ENCODE data around the gene AHDC1.

AHDC1 gene

DNA sequence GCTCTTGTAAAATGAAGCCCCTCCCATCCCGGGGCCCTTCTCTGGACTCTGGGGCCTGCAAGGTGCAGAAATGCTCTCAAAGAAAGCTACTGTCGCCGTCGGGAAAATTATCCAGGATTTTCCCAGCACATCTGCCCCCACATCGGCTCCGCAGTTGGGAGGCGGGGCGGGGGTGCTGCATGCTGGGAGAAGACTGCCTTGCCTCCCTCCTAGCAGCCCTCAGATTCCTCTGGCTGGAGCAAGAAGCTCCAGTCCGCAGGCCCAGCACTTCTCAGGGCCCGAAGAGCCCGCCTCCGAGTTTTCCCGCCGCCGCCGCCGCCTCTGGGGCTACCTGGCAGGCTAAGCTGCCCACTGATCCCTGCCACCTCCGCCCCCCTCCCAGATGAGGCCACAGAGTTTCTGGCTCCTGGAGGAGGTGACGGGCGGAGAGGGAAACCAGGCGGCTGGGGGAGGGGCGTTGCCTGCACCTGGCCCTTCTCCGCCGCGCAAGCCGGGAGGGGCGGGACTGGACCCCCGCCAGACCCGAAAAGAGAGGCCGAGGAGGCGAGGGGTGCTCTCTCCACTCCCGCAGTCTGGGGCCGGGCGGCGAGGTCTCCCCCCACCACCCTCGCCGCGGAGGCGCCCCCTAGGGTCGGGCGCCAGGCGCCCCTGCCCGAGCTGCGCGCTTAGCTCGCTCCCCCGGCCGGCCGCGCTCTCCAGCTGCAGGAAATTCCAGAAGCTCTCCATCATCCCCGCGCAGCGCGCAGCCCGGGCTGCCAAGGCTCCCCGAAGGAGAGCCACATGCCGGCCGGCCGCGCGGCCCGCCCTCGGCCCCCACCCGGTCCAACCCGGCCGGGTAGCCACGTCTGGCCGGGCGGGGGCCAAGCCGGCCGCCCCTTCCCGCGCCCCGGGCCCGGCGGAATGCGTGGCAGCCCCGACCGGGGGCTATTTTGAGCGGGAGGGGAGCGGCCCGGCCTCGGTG is 28.8 kb downstream of the AHDC1 start:
- DNase-seq = no peak

DNA sequence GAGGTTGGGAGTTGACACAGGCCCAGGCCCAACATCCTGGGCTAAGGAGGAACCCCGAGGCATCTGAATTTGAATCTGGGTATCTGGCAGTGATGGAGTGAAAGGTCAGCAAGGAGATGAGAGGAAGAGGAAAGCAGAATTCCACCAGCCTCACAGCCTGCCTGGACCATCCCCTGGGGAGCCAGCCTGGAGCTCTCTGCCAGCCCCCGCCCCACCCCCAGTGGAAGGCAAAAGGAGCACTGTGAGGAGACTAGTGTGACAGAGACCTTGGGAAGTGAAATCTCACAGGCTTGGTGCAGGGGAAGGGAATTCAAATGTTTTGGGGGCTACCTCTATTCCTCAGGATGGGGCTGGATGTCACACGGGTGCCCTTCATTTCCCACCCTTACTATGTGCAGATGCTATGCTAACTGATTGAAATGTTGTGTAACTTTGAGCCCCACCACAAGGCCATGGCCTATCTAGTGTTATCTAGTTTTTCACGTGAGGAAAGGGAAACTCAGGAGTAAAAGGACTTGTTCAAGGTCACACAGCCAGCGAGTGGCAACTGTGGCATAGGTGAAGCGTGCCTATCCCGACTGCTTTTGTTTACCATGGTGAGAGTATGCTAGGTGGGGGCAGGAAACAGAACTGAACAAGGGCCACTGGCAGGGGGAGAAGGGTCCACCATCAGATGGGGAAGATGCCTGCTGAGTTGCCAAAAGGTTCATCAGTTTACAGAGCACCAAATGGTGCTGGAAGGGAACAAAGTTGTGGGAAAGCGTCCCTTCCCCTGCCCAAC is 29.8 kb downstream of the AHDC1 start:
- DNase-seq = no peak

DNA sequence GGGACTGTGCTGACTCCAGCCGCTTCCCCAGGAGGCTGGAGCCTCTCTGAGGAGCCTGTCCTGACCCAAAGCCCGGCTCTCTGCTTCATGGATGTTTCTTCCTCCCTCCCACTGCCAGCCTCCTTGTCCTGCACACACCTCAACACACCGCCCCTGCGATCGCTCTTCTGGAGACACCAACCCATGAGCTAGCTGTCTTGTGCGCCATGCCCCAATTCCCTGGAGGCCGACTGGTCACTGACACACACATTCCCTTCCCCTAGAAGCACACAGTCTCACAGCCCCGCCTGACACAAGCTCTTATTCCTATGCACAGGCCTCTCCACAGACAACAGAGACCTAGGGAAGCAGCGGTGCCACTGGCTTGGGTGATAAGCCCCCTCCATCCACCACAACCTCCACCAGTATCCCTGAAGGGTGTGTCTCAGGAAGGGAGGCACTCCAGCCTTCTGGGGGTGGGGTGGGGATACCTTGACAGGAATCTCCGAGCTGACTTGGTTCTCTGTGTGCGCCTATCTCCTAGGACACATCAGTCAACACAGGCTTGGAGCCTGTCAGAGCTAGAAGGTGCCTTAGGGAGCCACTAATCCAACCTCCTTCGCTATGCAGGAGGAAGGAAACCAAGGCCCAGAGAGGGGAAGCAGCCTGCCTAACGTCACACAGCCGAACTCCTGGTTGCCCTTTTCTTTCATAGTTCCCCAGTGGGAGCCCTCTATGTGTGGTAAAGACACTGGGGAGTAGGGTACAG is 31.1 kb downstream of the AHDC1 start:
- no peak for DNase-seq

DNA sequence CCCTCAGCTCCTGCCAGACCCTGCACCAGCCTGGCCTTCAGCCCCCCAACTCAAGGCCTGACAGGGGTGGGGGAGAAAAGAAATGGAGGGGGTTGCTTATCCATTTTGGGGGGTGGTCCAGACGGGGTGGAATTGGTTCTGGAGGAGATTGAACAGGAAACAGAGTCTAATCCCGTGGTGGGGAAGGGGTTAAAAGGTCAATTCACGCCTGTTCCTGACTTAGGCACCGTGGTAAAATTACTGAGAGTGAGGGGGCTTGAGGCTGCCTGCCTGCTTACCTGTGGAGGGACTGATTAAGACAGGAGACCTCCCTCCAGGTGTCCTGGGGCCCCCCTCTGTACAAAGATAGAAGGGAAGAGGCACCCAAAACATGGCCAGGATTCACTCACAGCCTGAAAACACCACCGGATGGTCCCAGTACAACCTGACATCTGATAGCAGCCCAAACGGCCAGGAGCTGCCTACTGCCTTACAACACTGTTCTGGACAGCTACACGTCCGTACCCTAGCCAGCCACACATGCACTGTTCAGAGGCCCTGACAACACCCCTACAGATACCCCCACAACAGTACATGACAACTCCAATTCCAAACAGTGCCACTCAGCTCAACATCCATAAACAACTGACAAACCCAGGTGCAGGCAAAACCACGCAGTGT is 31.8 kb downstream of the AHDC1 start:
- no peak for DNase-seq

DNA sequence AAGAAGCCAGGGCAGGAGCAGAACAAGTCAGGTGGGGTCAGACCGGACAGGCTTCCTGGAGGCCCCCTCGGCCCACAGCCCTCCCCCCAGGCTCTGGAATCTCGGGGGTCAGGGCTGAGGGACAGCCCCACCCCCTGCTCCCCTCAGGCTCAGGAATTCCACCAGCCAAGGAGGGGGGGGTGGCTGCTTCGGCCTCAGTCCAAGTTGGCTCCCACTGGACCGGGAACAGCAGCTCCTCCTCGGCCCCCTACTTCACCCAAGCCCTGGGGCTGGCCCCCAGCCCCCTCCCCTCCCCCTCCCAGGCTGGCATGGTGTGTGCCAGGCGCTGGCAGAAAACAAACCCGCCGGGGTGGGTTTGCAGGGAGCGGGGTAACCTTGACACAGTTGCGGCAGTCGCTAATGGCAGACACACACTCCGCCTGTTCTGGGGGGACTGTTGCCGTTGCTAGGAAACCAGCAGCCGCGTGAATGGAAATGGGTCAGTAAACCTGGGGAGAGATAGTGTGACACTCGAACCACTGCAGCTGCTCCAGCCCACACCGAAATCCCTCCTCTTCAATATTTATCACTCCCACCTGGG is 32.4 kb downstream of the AHDC1 start:
- DNase-seq = no peak

DNA sequence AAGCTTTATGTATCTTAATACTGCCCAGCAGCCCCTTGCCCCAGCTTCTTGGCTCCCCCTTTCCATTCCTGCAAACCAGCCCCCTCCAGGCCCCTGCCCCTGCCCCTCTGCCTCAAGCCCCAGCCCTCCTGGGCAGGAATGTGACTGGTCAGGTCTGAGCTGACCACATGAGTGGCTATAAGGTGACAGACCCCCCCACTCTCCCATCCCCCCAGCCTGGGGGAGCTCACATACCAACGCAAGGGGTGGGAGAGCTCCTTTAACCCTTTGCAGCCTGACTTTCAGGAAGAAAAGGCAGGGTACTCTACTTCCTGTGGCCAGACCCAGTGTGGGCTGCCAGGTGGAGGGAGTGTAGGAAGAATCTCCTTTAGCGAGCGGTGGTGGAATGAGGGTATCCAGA is 33.2 kb downstream of the AHDC1 start:
- DNase-seq = no peak

DNA sequence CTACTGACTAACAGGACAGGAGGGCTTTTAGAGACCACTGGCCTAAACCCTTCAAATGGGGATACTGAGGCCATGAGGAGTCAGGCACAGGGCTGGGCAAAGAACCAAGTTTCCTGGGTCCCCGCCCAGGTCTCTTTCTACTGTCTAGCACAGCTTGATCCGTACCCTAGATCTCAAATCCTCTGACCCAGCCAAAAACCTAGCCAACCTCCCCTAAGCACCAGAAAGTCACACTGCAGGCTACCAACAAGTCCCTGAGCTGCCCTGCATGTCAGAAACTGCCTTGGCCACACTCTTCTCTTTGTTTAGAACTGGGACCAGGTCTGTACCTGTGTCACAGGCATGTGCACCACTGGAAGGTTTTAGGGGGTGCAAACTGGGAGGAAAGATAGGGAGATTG is 33.6 kb downstream of the AHDC1 start:
- DNase-seq = no peak

DNA sequence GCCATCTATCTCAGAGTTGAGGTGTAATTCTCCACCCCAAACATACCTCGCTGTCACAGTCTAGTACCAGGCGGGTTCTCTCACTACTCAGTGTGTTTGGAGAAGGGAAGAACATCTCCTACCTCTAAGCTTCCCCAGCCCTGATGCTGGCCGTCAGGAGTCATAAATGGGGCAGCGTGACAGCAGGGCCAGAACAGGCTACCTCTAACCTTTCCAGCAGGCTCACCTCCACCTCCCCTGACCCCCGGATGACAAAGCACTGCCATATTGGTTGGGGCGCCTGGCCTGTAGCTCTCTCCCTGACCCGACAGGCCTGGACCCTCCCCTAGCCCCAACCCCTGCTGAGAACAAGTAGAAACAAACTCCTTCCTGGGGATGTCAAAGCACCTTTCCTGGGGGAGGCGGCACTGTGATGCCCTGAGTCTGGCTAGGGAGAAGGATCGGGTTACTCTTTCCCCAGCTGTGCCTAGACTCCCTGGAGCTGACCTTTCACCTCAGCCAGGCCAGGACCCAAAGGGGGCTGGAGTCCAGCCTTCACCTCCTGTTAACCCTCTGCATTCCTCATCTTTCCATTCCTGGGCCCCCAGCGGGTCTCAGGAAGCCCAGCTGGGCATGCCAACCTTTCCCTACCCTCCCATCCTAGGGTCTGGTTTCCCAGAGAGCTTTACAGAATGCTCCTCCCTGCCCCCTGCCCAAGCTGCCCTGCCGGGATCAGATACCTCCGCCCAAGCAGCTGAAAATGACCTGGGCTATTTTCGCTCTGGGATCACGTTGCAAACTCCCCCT is 34.2 kb downstream of the AHDC1 start:
- DNase-seq = no peak

DNA sequence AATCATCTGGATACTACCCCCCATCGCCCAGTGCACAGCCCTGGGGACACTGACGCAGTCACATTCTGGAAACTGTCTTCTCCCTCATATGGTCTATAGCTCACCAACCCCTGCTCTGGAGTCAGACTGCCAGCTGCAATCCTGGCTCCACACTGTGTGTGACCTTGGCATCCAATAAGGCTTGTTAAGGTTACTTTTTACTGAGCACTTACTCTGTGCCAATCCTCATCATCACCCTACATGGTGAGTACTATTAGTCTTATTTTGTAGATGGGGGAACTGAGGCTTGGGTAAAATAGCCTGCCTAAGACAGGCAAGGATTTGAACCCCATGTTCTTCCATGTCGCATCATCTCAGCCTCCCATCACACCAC is 34.9 kb downstream of the AHDC1 start:
- DNase-seq = no peak

DNA sequence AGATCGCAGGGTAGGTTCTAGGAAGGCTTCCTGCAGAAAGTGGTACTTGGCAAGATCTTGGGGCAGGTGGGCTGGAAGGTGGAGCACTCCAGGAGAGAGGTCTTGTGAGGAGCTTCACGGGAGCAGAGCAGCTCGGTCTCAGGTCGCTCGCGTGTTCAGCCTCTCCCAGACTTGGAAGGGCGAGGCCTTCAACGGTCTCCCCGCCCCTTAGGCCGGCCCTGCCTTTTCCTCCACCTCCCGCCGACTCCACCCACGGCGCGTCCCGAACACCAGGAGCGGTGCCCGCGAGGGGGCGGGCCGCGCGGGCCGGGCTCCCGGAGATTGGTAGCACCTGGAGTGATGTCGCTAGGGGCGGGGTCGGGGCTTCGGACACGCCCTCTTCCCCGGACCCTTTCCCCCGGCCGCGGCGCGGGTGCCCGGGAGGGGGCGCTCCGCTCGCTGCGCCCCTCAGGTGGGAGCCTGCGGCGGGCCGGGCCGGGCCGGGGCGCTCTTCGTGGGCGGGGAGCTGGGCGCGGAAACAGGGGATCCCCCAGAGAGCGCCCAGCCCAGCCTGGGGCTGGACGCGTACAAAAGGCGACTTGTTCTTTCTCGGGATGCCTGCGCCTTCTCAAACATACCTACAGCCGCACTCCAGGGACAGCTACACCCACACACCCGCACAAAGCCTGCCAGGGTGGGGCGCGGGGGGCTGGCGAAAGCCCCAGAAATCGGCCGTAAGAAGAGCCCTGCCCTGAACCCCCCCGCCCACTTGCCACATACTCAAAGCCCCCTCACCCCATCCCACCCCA is 35.5 kb downstream of the AHDC1 start:
- DNase-seq = peak; percentile 94

DNA sequence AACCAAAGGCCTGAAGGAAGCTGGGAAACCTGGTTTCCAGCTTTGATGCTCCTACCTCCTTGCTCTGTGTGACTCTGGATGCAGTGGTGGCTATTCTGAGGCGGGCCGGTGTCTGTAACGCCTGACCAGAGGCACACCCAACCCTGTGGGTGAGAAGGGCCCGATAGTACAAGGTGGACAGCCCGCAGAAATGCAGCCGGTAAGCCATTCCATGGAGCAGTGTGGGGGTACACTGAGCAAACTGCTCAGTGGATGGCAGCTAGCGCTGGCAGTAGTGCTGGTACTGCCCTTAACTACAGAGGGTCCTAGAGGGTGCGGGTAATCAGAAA is 36.0 kb downstream of the AHDC1 start:
- no peak for DNase-seq

DNA sequence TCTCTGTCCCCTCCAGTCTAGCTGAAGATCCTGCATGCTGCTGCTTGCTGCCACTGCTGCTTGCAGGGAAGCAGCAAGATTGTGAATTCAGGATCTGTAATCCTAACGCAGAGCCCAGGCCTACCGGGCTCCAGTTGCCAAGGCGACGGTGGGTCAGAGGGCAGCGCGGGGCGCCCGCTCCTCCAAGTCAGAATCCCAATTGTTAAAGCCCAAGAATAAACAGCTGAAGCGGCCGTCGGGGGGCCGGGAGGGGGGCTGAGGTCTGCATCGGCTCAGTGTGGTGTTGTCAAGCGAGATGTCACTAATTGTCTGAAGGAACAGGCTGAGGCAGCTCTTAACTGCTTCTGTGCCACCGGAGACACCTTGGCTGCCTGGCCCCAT is 36.8 kb downstream of the AHDC1 start:
- DNase-seq = no peak

DNA sequence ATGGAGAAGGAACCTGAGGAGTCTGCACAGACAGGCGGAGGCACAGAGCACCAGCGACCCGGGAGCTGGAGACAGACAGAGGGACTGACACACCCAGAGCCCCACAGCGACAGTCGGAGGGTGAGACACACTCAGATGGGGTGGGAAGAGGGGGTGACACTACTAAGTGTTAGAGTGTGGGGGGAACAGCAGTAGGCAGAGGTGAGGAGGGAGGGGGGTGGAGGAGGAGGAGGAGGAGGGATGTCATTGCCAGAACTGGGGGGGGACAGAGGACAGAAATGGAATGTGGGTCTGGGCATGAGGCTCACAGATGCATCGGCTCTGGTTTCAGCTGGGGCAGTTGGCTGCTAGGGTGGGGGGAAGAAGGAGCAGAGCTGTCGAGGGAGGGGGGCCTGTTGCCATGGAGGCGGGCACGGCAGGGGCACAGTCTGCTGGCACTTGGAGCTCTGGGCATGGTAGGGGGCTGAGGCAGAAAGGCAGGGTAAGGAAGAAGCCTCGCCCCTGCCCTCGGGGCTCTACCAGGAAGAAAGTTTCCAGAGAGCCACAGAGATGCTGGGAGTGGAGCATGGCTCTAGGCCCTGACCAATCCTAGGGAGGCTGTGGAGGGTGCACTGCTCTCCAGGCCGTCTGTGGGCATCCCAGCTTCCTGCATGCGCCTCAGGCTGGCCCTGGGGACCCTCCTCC is 37.3 kb downstream of the AHDC1 start:
- no peak for DNase-seq

DNA sequence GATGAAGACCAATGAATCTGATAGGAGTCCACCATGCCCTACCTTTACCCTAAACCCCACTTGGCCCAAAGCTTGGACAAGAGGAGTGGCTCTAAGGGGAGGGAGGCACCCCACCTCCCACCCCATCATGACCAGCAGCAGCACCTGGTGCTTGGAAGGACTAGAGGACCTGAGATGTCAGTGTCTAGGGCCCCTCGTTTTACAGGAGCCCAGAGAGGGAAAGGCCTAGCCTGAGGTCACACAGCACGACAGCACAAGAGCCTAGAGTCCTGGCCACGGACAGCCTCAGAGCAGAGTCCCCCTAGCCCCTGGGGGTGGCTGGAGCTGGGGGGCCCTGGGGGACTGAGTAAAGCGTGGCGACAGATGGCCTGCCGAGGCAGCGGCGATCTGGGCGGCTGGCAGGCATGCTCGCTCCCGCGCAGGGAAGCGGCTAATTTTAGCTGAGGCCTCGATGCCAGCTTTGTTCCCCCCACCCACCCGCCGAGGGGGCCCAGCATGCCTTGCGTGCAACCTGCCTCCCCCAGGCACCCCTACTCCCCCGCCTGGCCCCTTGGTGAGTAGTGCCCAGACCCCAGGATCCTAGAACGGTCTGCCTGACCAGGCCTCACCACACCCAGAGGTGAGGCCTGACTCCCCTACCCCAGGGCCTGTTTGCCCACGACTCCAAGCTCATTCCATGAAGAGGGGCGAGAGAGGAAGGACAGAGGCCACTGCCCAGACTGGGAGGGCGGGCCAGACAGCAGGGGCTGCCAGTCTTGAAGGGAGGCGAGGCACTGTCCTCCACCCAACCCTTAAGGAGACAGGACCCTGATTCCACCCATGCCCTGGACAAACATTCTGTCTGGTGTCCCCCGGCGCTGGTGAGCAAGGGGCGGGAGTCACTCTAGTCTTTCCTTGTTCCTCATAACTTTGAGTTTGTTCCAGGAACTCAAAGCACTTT is 39.0 kb downstream of the AHDC1 start:
- DNase-seq = no peak

DNA sequence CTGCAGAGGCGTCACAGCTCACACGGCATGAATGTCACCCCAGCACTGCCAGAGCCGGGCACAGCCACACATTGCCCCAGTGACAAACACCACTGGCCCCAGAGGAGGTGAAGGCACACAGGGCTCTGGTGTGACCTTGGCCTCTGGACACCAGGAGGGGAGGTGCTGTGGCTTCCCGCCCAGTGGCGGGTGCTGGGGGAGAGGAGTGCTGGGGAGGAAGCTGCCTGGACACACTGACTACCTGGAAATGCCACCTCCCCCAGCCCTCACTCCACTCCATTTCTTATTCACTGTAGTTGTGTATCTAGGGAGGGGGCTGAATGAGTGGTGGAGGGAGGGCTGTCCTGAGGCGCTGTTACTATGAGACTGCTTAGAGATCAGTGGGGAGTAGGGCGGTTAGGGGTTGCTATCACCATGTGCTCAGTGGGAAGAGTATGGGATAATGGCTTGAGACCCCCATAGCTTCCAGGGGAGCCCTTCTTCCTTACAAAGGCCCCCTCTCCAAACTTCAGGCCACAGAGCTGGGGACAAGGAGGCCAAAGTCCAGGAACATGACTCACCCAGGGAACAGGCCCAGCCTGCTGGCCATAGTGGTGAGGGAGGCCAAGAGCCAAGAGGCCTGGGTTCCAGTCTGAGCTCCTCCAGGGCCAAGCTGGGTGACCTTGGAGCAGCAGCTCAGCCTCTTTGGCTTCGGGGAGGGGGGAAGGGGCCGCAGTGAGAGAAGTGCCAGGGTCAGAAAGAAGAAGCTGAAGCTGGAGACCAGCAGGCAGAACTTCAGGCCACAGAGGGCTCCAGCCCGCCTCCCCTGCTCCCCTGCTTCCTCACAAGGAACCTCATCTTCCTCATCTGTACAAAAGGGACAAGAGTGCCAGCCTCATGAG is 40.1 kb downstream of the AHDC1 start:
- DNase-seq = no peak

DNA sequence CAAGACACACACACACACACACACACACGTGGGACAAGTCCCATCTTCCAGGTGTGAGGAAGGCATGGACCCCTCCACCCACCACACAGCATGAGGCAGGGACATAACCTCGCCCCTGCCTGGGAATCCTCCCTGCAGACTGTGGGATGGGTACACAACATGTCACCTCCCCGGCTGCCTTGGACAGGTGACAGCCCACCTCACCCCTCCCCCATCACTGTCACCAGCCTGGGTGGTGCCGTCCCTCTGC is 40.7 kb downstream of the AHDC1 start:
- DNase-seq = no peak

DNA sequence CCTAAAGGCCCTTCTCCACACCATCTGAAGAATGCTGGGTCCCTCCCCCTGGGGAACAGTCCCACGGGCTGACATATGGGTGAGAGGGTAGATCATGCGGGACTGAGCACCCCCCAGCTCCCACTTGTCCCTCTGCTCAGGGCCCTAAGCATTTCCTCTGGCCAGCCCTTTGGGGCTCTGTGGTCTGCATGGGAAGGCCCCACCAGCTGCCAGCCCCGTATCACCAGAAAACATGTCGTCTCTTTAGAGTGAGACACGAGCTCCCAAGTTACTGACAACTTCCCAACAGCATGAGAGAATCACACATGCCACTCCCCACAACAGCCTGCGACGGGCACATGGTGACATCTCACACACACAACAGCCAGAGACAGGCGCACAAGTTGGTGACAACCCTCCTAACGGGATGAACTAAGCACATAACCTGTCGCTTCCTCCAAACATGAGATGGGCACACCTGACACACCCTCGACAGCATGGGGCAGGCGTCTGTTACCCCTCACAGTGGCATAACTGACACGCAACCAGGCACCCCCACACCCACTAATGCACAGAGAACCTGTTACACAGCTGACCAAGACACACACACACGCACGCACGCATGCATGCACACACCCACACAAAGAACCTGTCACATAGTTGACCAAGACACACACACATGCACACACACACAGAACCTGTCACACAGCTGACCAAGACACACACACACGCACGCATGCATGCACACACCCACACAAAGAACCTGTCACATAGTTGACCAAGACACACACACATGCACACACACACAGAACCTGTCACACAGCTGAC is 41.2 kb downstream of the AHDC1 start:
- DNase-seq = no peak

DNA sequence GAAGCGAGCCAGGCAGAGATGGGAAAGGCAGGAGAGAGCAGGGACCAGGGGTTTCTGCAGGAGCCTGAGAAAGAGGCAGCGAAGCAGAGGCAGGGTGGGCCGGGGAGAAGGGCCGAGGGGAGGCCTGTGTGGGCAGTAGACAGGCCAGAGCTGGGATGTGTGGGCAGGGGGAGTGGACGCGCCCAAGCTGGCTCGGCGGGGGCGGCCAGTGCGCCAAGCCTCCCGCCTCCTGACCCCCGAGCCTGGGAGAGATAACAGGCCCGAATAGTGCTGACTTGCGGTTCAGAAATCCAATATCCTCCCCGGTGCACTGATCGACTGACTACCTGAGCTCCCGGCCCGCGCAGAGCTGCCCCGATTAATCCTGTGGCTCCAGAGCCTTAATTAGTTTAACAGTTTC is 41.9 kb downstream of the AHDC1 start:
- no peak for DNase-seq

Data from effector CD8-positive, alpha-beta T cell (primary cell).